GM21515 (cell line): ENCODE results near the gene CAMKMT.

Experiments
- ATAC-seq: cut with Tn5 transposase; IDR thresholded peaks from one replicate; pipeline ENCODE4 v1.9.1; 2021; ENCODE audit not compliant: unreplicated experiment

The CAMKMT gene

DNA sequence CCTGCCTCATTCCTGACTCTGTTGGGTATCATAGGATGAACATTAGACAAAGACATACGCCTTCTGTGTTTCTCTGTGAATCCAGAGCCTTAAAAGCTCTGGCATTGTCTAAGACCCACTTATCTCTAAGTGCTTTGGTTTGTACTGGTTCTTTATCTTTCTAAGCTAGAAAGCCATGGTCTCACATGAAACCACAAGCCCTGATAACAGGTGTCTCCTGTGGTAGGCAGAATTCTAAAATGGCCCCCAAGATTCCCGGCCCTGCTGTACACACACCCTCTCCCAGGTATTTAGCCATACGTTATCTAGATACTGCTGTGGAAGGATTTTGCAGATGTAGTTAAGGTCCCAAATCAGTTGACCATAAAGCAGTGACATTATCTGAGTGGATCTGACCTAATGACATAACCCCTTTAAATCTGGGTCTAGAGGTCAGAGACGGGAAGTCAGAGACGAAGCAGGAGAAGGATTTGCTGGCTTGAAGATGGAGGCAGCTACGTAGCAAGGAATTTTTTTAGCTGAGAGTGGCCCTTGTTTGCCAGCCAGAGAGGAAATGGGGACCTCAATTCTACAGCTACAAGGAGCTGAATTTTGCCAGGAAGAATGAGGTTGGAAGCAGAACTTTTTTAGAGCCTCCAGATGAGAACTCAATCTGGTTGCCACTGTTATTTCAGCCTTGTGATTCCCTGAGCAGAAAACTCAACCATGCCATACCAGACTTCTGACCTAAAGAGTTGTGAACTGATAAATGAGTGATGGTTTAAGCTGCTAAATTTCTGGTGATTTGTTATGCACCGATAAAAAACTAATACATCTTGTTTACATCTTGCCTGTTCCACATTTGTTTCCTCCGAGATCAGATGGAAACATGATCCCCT lies 186.7 kb downstream of the CAMKMT start:
- ATAC-seq, result no peak

DNA sequence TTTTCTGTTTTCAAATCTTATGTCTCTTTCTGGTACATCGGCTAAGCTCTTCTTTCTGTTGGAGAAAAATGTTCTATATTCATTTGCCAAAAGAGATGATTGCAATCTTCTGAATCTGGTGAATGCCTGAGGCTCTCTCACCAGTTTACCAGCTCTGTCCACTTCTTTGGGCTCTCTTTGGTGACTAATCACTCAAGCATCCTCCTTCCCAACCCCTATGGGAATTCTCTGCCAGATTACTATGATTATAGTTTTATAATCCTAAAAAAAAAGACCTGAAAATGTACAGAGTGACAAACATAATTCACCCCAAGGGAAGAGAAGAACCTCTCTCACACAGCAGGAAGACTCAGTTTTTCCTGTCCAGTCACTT lies 187.3 kb downstream of the CAMKMT start:
- no peak for ATAC-seq

DNA sequence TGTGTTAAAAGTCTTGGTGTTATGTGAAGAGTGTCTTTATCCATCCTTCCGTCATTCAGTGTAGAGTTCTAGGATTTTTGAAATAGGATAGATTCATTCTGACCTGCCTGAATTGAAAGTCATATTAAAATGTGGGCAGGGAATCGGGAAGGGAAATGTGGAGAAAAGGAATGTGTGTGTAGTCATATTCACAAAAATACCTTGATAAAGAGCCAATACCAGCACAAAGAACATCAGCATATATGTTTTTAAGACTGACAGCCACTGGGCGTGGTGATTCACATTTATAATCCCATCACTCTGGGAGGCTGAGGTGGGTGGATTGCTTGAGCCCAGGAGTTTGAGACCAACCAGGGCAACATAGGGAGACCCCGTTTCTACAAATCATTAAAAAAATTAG lies 188.1 kb downstream of the CAMKMT start:
- ATAC-seq, result no peak

DNA sequence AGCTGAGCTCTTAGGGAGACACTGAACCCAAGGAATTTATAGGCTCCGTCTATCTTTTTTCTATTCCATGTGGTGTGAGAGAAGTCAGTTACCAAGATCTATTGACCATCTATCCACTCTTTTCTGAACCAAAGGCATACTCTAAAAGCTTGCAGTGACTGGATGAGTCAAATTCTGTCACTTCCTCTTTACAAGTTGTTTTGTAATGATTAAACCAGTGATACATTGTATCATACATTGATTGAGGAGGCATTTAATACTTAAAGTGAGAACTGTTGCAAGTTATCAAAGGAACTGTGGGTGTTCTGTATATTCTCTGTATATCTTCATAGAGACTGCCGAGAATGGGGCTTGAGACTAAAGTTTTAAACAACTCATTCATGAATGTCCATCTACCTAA lies 188.8 kb downstream of the CAMKMT start:
- ATAC-seq, result no peak

DNA sequence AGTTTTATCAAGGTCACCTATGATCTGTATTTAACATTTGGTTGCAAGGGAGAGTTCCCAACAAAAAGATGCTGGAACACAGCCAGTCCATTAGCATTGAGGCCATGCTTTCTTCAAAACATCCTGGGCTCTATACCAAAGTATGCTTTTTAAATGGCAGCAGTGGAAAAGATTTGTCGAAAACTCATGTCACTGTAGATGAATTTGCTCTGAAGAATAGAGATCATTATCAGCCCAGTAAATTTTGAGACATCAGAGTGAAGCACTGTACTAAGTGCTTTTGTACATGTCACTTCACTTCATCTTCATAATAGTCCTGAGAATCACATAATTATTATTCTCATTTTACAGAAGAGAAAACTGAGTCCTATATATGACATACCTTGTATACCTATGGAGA lies 189.8 kb downstream of the CAMKMT start:
- no peak for ATAC-seq

DNA sequence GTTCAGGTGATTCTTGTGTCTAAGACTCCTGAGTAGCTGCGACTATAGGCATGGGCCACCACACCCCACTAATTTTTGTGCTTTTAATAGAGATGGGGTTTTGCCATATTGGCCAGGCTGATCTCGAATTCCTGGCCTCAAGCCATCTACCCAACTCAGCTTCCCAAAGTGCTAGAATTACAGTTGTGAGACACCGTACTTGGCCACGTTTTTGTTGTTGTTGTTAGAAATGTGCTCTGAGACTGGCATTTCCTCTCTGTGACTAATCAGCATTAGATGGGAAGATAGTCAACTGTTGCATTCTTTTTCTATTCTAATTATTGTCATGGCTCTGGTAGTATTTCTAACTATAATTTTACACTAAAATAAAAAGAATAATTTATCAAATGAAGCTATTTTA lies 191.7 kb downstream of the CAMKMT start:
- ATAC-seq, result no peak

DNA sequence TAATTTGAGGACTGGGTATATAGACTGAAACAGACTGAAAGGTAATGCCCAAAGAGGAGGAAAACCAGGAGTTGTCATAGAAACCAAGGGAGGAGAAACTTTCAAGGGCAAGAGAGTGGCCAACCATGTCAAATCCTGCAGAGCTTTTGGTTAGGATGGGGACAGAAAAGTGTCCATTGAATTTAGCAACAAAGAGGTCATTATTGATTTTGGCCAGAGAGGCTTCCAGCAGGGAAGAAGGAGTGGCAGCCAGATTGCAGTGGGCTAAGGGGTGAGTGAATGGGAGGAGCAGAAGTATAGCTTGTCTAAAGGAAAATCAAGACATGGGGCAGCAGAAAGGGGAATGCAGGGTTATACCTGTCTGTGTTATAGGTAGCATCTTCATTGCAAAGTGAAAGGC lies 194.0 kb downstream of the CAMKMT start:
- ATAC-seq, result no peak

DNA sequence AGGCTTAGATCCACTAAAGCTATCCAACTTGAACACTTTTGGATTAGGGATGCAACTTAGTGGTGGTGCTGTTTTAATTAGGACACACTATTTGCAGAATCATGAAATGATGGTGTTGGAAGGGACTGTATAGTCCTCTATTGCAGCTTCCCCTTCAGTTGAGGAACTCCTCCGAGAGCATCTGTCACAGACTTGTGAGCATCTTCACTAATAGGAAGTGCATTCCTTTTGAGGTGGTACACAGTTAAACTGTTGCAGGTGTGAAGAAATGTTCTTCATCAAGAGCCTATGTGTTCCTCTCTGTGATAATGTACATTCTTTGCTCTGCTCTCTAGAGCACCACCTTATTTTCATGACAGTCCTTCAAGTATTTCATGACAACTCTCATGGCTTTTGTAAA lies 197.4 kb downstream of the CAMKMT start:
- ATAC-seq, result no peak

DNA sequence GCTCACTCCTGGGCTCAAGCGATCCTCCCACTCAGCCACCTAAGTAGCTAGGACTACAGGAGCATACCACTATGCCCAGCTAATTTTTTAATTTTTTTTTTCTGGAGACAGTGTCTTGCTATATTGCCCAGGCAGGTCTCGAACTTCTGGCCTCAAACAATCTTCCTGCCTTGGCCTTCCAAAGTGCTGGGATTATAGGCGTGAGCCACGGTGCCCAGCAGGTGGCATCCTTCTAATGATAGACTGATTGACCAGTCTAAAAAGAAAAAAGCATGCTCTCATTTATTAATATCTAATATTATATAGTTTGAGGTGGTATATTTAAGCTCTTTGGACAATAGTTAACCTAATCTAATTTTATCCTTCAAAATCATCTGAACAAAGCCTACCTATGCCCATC lies 198.6 kb downstream of the CAMKMT start:
- no peak for ATAC-seq

DNA sequence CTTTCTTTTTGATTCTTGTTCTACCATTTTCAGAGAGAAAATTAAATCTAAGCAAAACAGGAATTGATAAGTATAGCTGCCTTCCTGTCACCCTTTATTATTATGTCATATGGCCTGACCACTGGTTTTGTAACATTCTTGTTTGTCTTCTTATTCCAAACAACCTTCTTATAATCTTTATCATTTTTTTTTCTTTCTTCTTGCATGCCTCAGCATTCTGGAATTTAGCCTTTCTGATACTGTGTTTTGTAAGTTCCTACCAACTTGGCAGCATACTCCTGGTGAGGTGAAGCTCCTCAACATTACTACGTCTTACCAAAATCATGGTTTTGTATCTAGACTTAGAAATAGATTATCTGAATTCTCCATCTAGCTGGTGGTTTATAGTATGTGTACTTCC lies 199.2 kb downstream of the CAMKMT start:
- ATAC-seq, result no peak

DNA sequence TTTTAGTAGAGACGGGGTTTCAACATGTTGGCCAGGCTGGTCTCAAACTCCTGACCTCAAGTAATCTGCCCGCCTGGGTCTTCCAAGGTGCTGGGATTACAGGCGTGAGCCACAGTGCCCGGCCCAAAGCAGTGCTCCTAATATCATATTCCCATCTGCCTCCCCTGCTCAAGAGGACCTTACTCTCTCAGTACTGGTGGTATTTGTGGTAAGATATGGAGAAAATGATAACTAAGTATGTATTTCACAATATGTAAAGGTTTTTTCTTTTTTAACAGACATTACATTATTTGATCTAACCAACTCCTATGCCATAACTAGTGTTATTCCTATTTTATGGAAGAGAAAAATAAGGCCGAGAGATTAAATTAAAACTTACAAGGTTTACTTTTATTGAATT lies 201.0 kb downstream of the CAMKMT start:
- no peak for ATAC-seq

DNA sequence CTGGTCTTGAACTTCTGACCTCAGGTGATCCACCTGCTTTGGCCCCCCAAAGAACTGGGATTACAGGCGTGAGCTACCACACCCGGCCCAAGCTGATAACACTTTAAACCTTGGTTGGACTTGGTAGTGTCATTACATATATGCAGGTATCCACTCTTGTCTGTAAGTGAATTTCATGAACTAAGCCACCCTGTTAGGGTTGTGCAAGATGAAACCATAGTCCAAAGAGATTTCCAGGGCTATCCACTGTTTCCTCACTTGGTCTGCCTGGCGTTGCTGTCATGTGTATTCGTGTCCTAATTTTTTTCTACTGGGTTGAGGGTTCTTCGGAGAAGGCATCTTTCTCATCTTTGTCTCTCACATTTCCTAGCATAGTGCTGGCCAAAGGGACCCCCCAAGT lies 203.0 kb downstream of the CAMKMT start:
- no peak for ATAC-seq

DNA sequence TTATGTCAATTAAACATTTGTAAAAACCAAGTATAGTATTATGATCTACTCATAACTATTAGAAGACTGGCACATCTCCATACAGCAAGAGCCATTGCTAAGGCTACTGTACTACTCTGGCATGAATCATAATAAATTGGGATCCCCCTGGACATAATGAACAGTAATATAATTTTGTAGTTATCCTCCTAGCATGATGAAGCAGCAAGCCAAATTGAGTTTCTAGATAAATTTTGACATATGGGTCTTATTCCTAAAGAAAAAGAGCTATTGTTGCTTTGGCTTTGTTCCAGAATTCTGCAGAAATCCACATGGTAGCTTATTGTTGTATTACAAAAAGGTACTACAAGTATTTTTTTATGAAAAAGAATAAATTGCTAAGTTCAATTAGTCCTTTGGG lies 204.3 kb downstream of the CAMKMT start:
- no peak for ATAC-seq

DNA sequence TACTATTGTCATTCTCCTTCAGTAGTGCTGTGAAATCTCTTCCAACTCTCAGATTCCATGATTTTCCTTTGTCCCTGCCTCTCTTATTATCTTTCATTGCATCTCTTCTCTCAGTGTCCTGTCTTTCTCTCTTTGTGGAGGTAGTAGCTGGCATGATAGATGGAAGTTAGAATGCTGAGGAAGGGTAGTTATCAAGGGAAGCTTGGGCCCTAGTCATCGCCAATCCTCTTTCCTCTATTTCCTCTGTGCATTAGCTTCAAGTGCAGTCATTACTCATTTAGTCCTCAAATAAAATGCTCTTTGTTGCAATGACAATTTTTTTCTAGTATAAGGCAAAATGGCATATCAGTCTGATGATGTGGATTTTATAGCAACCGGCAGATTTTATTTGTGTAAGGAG lies 207.7 kb downstream of the CAMKMT start:
- ATAC-seq, result no peak

DNA sequence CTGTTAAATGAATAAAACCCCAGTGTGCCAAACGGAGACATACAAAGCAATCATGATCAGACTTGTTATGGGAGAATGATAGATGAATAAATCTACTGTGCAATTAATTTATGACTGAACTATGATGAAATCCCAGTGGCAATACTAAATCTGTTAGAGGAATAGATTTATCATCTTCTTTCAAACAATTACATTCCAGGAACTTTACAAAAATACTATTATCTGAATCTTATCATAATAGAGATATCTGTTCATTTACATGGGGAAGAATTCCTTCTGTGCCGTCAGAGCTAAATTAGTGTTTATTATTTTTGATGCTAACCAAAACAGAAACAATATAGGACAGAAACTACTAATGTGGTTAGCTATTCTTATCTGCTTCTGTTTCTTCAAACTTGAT lies 208.5 kb downstream of the CAMKMT start:
- ATAC-seq, result no peak

DNA sequence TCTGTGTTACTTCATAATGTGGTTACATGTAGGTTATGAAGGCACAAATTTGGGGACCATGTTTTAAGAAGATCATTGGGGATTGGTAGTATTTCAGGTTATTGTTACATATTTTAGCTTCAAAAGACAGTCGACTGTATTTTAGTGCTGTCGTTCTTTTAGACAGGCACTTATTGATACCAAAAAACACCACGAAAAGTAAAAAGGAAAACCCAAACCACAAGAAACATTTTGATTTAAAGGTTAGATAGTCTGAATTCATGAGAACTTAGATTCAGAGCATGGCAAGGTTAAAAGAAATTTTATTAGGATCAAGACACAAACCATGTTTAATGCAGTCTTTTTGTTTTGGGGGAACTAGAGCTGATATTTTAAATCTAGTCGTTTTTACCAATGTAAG lies 209.0 kb downstream of the CAMKMT start:
- ATAC-seq, result no peak

DNA sequence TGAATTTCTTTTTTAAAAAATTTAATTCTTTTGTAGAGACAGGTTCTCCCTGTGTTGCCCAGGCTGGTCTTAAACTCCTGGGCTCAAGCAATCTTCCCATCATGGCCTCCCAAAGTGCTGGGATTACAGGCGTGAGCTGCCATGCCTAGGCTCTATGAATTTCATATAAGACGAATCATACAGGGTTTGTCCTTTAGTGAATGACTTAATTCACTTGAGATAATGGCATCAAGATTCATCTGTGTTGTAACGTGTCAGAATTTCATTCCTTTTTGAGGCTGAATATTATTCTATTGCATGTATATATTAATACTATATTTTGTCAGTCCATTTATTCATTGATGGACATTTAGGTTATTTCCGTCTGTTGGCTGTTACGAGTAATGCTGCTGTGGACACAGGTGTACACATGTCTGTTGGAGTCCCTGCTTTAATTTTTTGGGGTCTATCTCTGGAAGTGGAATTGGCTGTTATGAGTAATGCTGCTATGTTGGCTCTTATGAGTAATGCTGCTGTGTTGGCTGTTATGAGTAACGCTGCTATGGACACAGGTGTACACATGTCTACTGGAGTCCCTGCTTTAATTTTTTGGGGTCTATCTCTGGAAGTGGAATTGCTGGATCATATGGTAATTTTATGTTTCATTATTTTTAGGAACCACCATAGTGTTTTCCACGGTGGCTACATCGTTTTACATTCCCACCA lies 210.6 kb downstream of the CAMKMT start:
- ATAC-seq, result no peak

DNA sequence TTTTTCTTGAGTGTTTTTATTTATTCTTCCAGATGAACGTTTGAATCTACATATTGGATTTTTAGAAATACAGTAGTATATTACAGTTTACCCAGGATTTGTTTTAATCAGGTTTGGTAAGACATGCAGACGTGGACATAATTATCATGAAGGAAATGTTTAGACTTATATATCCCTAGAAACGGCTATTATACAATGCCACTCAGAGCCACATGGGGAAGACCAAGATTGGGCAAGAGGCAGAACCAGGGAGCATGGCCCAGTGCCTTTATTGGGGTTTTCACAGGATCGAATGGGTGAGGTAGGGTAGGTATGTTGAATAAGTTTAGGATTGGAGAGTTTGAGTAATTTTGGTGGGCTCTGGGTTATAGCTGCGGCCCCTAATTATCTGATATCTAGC lies 212.2 kb downstream of the CAMKMT start:
- ATAC-seq, result no peak

DNA sequence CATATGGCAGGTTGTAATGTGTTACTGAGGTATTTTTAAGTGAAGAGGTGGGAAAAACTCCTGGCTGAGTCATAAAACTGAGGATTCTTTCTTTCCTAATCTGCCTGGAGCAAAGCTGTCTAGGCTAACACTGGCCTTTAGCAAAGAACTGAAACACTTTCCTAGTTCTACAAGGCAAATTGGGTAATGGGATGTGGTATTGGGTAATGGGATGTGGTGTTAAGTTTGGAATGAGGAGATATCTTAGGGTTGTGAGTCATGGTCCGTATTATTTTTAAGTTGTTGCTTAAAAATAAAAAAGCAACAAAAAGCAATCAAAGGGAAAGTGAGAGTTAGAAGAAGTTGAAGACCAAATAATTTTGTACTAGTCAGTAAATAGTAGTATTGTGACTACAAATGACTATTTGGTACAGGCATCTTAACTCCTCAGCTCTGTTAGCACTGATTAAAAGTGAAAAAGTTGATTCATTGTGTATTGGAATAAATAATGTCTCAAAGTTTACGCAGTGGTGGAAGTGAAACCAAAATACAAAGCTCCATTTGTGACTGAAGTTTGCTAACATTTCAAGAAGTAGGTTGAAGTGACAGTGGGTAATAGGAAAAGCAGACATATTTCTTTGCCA lies 216.8 kb downstream of the CAMKMT start:
- ATAC-seq, result no peak

DNA sequence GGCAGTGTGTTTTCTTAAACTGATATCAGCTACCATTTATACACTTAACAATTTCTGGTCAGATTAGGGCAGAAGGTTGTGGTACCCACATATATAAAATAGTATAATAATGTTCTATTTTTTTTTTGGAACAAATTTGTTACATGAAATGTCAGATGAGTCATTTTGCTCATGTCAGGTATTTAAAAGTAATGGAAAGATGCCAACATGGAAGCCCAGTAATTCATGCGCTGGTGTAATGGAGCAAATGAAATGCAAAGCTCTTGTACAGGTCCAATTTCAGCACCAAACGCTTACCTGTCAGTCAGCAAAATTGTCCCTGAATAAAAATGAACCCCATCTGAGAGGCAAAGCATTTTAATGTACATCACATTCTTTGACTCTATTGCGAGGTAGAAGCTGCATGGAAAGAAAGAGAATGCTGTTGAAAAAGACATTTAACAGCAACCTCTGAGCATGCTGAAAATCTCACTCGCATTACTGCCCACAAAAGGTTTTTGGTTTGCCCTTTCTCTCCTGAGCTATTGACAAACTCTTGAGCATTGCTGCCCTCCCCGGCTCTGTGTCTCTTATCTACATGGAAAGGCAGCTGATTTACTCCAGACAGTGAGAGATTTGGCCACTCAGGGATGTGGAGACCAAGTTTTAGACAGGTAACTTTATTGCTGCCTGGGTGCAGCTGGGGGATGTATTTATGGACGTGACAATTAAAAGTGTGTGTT lies 217.5 kb downstream of the CAMKMT start:
- ATAC-seq, result no peak

DNA sequence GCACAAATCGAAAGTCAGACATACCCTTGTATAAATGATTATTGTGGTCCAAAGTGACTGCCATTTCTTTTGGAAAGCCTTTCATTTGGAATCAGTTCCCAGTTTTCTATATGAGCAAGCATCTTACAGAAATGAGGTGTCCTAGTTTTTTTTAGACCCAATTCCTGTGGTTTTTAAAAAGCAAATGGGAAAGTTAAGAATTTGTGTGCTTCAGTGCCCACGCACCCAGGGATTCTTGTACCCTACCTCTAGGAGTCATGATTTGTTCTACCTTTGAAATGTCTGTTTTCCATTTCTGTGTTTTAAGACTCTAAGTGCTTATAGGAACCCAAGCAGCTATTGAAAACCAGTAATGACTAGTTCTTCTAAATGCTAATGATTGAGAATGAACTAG lies 218.1 kb downstream of the CAMKMT start:
- no peak for ATAC-seq
